ENCODE data around the gene OTOF.

DNA sequence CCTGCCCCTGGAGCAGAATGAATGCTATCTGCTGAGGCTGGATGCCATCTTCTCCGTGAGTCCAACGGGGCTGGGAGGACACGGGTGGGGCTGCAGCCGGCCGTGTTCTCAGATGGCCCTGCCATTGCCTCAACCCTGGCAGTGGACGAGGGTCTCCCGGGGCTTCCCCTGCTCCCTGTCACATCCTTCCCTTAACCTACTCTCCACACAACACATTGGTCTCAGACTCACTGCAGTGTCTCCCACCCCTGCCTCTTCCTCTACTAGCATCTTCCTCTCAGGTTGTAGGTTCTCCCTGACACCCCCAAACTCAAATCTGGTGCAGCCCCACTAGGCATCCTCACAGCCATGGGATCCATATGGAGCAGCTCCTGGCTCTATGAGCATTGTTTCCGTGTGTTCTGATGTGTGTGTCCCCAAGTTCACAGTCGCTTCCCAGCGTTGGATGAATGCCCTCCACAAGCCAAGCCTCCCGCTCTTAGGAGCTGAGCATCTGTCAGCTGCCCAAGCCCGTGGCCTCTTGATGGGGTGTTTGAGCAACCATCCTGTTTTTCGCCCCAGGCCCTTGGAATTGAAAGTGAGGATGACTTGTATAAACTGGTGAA lies 27.8 kb downstream of the OTOF start:
- TF ChIP-seq, protein P1, sequence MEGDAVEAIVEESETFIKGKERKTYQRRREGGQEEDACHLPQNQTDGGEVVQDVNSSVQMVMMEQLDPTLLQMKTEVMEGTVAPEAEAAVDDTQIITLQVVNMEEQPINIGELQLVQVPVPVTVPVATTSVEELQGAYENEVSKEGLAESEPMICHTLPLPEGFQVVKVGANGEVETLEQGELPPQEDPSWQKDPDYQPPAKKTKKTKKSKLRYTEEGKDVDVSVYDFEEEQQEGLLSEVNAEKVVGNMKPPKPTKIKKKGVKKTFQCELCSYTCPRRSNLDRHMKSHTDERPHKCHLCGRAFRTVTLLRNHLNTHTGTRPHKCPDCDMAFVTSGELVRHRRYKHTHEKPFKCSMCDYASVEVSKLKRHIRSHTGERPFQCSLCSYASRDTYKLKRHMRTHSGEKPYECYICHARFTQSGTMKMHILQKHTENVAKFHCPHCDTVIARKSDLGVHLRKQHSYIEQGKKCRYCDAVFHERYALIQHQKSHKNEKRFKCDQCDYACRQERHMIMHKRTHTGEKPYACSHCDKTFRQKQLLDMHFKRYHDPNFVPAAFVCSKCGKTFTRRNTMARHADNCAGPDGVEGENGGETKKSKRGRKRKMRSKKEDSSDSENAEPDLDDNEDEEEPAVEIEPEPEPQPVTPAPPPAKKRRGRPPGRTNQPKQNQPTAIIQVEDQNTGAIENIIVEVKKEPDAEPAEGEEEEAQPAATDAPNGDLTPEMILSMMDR (IDR thresholded peaks at IDR 0.05; ENCODE audit: low read length), result no peak
- TF ChIP-seq EZH2 (optimal IDR thresholded peaks at IDR 0.05; ENCODE audit: low read depth, low read length) (no peak), EZH2phosphoT487 (IDR thresholded peaks at IDR 0.05; ENCODE audit: low read length) (no peak)

Measured in MM.1S (cell line).